Stimulated activated CD8-positive, alpha-beta memory T cell treated with anti-CD3 and anti-CD28 coated beads, Interleukin-15, amount 100 ng/mL, for 24 hours (primary cell): Measurements from ENCODE around the gene THOP1.

Experiments used
- DNase-seq: peaks from one replicate; pipeline ENCODE4 v3.0.0-alpha.2; 2020; ENCODE audit warnings: low read depth

THOP1 gene

DNA sequence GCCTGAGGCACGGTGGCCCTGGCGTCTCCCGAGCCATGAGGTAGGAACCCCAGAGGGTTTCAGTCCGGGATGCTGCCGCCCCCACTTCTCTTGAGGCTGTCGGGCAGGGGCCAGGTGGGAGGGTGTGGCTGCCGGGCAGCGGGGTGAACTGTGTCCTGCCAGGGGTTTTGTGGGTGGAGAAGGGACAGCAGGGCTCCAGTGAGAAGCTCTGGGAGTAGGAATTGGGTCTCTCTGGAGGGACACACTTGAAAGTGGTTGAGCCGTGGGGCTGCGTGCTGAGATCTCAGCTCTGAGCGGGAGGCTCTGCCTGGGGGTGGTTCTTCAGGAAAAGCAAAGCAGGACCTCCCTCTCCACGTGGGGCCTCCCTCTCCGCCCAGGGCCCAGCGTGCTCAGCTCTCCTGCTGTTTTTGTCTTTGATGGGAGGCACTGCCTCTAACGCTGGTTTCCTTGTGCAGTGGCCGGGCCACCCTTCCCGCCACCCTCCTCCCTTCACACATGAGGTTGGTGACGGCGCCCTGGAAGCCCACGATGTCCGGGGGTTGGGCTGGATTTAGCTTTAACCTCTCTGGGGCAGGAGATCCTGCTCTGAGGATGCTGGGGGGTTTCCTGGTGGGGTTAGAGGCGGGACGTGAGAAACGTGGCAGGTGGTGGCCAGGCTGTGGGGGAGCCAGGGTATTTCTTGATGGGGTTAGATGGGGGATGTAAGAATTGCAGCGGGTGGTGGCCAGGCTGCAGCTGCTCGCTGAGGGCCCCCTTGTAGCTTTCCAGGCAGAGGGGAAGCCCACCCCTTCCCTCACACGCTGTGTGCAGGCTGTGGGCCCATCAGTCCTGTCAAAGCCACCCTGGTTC lies 19.1 kb downstream of the THOP1 start:
- DNase-seq = no peak

- no peak for DNase-seq
Measured at GRCh38 chr19:2805261-2805900, 20.1 kb downstream of the THOP1 start.

DNA sequence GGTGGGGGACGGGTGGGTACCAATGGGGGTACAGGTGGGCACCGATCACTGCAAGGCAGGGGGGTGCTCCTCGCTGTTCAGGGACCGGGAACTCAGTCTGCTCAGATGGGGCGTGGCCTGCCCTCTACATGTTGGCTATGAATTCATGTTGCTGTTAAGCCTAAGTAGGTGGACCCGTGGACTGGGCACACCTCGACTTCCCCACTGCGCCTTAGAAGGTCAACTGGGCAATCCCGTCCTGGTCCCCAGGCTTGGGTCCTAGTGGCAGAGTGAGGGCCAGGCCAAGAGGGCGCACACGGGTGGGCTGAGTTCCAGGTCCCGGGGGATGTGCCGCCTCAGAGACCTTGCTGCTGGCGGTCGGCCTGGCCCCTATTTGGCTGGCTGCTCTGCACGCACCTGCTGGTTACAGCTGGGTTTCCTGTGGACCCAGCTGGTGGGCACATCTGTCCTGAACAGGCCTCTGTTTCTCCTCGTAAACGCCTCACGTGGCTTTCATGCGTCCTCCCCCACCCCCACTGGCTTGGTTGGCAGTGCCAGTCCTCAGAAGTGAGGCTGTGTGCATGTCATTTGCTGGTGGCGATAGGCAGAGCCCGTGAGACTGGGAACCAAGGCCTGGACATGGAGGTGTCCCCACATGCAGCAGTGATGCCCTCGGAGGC lies 20.8 kb downstream of the THOP1 start:
- no peak for DNase-seq

- DNase-seq = no peak
Measured at GRCh38 chr19:2806736-2807378, 21.6 kb downstream of the THOP1 start.

- DNase-seq = no peak
Measured at GRCh38 chr19:2807379-2808128, 22.3 kb downstream of the THOP1 start.

DNA sequence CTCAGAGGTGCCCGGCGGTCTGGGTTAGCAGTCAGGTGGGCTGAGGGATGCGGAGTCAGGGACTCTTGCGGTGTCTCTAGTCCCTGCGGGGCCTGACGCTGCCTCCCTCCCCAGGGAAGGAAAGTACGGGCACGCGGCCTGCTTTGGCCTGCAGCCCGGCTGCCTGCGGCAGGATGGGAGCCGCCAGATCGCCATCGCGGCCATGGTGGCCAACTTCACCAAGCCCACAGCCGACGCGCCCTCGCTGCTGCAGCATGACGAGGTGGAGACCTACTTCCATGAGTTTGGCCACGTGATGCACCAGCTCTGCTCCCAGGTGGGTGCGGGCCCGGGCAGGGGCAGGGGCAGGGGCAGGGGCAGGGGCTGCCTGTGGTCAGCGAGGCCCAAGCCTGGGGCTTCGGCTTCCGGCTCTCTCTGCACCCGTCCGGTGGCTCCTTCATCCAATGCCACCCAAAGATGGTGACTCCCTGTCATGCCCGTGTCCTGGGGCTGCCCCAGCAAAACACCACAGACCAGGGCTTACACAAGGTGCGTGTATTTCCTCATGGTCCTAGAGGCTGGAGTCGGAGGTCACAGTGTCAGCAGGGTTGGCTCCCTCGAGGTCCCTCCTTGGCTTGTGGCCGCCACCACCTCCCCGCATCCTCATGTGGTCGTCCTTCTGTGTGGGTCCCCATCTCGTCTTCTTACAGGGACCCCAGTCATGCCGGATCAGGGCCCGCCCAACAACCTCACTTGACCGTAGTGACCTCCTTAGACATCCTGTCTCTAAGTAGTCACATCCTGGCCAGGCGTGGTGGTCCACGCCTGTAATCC lies 23.0 kb downstream of the THOP1 start:
- no peak for DNase-seq

GRCh38 chr19:2809387-2810140 lies 24.3 kb downstream of the THOP1 start:
- DNase-seq = no peak

DNA sequence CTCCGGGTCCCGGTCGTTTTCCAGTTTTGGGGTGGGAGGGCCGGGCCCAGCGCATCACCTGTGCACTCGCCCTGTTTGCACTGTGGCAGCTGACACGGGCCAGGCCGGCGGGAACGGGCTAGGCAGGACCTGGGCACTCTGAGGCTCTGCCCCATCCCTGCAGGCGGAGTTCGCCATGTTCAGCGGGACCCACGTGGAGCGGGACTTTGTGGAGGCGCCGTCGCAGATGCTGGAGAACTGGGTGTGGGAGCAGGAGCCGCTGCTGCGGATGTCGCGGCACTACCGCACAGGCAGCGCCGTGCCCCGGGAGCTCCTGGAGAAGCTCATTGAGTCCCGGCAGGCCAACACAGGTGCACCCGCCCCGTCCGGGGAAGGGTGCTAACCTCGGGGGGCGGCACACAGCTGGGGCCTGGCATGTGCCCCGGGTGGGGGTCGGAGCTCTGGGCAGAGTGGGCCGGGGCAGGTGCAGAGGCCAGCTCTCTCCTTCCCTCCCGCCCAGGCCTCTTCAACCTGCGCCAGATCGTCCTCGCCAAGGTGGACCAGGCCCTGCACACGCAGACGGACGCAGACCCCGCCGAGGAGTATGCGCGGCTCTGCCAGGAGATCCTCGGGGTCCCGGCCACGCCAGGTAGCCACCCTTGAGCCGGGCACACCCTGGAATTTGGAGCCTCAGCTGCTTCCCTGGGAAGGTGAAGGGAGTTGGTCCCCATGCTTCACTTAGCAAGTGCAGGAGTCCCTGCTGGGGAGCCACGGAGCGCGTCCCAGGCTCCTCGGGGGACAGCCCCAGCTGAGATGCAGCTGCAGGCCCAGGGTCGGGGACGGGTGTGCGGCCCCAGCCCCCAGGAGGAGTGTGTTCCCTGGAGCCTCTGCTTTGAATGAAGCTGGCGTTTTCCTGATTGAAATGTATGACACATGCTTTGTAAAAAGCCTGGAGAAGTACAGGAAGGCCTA lies 25.1 kb downstream of the THOP1 start:
- DNase-seq = no peak

- no peak for DNase-seq
Measured at GRCh38 chr19:2811221-2811722, 26.0 kb downstream of the THOP1 start.

GRCh38 chr19:2811735-2812413 lies 26.6 kb downstream of the THOP1 start:
- DNase-seq = no peak

- no peak for DNase-seq
Measured at GRCh38 chr19:2812414-2813234, 27.3 kb downstream of the THOP1 start.

DNA sequence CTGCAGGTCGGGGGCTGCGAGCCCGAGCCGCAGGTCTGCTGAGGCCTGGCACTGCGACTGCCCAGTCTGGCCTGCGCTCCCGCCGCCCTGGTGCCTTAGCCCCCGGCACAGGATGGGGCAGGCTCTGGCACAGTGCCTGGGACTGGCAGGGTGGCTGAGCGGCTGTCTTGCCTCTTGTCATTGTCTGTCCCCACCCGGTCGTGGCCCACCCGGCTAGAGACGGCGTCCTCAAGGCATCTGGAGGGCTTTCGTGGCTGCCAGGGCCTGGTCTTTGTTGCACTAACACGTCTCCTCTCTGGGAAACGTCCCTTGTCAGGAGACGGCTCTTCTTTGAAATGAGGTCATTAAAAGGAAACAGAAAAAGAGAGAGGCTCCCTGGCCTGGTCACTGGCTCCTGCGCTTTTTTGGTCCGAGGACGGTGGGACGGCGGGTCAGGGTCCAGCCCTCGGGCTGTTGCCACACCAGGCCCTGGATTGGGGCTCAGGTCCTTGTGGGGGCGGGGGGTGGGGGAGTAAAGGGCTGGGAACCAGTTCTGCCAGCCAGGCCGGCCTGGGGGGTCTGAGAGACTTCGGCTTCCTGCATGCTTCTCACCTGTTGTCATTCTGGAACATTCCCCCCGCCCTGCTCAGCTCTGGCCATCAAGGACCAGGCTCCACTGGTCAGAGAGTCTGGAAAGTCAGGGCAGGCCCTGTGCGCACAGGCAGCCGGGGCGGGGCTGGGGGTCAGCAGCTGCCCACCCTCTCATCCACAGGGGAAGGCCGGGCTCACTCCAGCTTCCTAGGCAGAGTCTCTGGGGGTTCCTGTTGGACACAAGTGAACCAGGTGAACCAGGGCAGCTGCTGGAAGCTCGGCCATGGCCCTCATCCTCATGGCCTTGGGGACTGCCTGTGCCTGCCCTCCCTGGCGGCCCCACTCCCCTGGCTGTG lies 28.2 kb downstream of the THOP1 start:
- DNase-seq = no peak

DNA sequence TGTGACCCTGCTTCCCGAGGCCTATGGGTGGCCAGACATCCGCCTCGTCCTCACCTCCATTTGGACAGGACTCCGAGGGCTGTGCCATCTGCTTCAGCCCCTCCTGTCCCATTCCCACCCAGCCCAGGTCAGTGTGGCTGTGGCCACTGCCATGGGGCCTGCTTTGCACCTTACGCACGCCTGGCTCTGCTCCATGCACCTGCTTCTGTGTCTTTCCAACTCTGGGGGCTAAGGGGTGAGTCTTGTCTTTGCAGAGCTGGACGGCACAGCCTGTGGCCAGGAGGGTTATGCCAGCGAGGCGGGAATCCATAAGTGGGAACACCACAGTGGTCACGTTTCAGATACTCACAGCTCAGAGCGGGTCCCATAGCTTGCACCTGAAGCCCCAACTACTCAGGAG lies 29.1 kb downstream of the THOP1 start:
- DNase-seq = no peak

- DNase-seq = no peak
Measured at GRCh38 chr19:2815191-2815614, 29.9 kb downstream of the THOP1 start.

GRCh38 chr19:2815923-2816322 lies 30.6 kb downstream of the THOP1 start:
- DNase-seq = no peak

DNA sequence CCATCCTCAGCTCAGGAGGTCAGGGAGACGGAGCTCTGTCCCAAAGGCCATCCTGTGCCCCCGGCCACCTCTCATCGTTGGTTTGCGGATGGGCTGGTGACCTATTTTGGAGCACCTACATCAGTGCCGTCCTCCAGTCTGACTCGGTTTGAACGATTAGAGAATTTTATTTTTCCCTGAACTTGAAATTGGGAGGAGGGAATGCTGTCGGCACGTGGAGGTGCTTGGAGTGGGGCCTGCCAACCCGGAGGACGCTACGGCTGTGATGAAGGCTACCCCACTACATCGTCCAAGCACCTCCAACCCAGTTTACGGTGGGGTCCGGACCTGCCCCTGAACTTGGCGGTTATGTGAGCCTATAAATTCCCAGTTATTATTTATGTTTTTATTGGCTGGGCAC lies 31.3 kb downstream of the THOP1 start:
- no peak for DNase-seq
